Epithelial cell of esophagus (primary cell): Measurements from ENCODE around the gene EGFLAM.
A peak's percentile ranks its signal among the peaks of the same experiment; 100 is the strongest.

Experiments used
- DNase-seq: peaks from one replicate; pipeline ENCODE4 v3.0.0; 2010; ENCODE audit warnings: low read depth
- H3K4me3 ChIP-seq: 2 replicates; pipeline ENCODE4 v1.5.1; 2011; ENCODE audit warnings: mild to moderate bottlenecking, low read length, control low read depth
- TF ChIP-seq, protein P1 (sequence below): IDR thresholded peaks from 2 replicates; pipeline ENCODE4 v1.5.1; 2011; ENCODE audit warnings: low read depth, mild to moderate bottlenecking, low read length, control low read depth, inconsistent platforms; ENCODE audit not compliant: insufficient read depth; ENCODE audit errors: missing control alignments

EGFLAM gene

DNA sequence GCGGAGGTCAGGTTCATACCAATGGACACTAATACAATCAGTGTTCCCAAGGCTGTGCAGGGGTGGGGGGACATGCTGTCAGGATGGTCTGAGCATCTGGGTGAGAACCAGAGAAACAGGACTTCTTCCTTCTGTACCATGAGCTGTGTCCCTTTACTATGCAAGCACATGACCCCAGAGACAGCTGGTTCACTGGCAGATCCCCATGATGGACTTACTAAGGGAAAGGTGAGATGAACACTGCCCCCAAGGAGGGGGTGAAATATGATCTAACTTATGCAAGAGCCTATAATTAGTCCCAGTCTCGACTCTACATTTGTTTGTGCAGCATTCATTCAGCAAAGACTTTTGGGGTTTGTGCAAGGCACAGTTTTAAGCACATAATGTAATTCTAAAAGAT is 206.7 kb downstream of the EGFLAM start:
- no peak overlapping the region for H3K4me3 ChIP-seq
- no peak for DNase-seq

DNA sequence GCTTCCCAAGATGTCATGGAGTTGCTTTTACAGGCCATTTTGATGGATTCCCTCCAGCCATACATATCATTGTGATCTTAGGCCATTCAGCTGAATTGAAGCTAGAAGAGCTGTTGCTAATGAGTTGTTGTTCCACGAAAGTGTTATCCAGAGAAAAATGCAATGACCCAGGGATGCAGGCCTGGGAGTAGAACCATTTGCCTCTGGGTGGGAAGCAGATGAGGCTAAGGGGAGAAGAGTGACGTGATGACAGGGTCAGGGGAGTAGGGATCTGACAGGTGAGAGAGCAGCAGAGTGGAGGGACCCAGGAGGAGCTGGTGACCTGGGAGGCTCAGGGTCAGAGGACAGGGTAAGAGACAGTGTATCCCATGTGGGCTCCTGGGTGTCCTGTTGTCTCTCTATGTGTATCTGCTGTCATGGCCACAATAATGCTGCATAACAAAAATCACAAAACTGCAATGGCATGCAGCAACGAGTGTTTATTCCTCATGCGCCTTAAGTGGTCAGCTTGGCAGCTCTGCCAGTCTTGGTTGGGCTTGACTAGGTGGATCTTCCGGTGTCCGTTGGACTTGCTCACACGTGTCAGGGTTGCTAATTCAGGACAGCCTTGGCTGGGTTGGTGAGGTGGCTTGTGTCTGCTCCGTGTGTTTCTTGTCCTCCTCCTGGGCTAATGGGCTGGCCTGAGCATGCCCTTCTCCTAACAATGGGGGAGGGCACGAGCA is 207.5 kb downstream of the EGFLAM start:
- DNase-seq: peak; percentile 34
- no peak overlapping the region for H3K4me3 ChIP-seq
- TF ChIP-seq, protein P1, sequence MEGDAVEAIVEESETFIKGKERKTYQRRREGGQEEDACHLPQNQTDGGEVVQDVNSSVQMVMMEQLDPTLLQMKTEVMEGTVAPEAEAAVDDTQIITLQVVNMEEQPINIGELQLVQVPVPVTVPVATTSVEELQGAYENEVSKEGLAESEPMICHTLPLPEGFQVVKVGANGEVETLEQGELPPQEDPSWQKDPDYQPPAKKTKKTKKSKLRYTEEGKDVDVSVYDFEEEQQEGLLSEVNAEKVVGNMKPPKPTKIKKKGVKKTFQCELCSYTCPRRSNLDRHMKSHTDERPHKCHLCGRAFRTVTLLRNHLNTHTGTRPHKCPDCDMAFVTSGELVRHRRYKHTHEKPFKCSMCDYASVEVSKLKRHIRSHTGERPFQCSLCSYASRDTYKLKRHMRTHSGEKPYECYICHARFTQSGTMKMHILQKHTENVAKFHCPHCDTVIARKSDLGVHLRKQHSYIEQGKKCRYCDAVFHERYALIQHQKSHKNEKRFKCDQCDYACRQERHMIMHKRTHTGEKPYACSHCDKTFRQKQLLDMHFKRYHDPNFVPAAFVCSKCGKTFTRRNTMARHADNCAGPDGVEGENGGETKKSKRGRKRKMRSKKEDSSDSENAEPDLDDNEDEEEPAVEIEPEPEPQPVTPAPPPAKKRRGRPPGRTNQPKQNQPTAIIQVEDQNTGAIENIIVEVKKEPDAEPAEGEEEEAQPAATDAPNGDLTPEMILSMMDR: no peak

More for the DNA sequence above, 206.7 kb downstream of the EGFLAM start:
- TF ChIP-seq, protein P1: no peak

DNA sequence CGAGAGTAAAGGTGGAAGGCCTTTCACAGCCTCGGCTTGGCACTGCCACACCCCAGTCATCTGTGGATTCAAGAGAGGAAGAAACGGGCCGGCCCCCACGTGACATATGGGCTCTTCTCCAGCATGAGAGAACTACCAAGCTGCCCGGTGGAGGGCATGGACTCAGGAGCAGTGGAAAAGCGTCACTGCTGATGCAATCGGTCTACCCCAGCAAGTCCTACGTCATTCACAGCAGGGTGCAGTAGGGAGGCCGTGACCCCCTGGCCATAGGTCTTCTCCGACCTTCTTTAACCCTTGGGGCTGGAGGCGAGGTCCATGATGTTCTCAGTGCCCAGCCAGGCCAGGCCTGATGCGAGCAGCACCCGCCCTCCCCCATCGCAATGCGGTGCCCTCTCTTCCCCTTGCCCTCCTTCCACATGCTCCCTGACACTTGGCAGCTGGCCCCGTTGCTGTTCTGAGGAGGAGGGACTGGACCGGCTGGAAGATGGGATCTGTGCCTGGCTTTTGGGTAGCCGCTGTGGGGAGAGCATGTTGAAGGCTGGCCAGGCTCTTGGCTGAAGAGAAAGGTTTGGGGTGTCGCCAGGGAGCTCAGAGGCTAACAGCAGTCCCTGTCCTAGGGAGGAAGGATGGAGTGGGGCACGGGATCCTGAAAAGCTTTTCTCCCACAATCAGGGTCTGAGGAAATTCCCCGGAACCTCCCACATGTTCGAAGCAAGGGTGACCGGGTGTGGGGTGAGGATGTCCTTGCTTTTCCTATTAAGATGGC is 208.2 kb downstream of the EGFLAM start:
- no peak for DNase-seq
- TF ChIP-seq, protein P1: no peak
- no peak overlapping the region for H3K4me3 ChIP-seq

DNA sequence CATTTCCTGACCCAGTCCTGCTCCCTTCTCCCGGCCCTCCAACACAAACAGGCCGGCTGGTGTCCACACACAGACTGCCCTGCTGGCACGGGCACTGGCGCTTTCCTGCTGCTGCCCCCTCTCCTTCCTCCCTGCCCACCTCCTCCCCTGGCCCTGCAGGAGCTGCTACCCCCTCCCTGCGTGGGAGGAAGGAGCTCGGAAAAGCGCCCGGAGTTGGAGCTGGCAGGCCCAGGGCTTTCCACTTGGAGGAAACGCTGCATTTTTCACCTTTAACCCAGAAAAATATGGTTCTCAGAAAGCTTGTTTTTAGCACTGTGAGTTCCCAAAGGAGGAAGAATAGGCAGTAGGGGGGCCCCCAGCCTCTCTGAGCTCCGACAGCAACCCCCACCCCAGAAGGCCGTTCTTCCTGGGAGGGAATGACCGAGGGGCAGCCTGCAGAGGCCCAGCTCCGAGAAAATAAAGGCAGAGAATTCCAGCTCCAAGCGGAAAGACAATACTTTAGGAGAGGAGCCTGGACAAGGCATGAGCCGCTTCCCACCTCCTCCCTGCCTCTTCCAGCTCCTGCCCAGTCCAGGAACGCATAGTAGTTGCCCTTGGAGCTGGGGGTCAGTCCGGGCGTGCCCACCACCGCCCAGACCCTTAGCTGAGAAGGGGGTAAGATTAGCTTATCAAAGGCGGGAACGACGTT is 209.1 kb downstream of the EGFLAM start:
- no peak for DNase-seq
- TF ChIP-seq, protein P1: no peak
- H3K4me3 ChIP-seq: no peak overlapping the region

DNA sequence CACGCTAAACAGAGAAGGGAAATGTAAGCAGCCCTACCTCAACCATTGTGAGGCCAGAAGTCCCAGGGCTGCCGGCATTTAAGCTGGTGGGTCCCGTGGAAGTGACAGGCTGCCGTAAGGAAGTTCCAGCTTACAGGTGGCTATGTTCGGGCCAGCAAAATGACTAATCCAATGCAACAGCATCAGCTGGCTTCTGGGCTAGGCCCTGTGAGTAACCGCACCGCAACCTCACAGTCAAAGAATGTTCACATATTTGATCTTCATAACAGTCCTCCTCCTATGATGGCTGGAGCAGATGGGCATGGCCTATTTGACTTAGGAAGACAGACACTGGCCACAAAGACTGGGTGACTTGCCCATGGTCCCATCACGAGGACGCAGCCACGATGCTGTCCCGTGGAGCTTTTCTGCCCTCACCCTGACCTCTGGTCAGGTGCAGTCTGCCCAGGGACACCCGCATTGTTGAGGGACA is 209.9 kb downstream of the EGFLAM start:
- TF ChIP-seq, protein P1: no peak
- H3K4me3 ChIP-seq: no peak overlapping the region
- peak; percentile 93 for DNase-seq

DNA sequence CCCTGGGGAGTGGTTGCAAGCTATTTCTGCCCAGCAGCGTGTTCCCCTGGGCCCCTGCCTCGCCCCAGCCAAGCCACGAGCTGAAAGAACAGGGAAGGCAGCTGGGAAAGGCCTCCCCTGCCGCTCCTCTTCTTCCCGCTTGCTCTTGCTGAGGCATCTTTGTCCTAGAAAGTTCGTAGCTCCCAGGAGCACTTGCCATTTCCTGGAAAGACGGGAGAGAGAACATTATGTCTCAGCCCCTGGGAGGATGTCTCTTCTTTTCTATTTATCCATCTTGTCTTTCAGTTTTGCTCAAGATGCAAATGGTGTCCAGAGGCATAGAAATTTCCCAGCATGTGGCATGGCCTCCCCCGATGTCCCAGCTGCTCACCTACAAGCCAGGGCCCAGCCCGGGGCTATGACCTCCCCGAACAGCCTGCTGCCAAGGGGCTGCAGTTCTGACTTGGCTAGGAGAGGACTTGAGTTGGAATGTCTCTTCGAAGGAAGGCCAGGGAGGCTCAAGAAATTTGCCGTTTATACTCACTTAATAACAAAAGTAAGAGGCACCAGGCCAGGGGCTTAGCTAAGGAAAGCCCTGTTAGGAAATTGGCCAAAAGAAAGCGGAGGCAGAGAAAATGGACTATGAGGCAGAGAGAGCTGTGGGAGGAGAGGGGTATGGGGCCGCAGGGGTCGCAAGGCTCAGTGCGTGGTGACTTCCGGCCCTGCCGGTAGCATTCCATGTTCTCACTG is 210.8 kb downstream of the EGFLAM start:
- no peak for DNase-seq
- TF ChIP-seq, protein P1: no peak
- H3K4me3 ChIP-seq: no peak overlapping the region
